Activated CD4-positive, alpha-beta T cell treated with anti-CD3 and anti-CD28 coated beads, Interleukin-2, Interleukin-6, amounts not matched to agents 100 ng/mL and 50 ng/mL, durations not matched to agents 16 hours and 8 hours (primary cell): Measurements from ENCODE around the gene LEF1.

Source experiments
- DNase-seq: peaks from one replicate; pipeline ENCODE4 v3.0.0-alpha.2; 2020

LEF1 gene

GRCh38 chr4:108174856-108175255 lies 6.1 kb upstream of the LEF1 start:
- DNase-seq = no peak

DNA sequence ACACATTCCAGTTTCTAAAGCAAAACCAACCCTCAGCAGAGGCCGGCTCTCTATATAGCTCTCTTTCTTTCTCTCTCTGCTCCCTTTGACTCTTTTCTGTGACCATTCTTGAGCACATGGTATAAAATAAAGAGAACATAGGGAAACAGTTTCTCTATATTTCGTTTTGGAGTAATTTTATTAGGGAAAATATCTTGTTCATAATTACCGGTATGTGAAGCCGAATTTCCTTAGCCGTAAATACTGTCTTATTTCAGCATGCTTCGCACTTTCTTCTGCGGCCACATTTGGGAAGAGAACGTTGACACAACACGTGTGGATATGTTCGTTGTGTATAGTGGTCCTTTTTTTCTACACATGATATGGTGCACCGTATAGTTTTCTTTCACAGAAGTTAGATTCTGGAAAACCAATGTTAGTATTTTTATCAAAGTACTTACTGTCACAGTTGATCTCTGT lies 4.9 kb upstream of the LEF1 start:
- no peak for DNase-seq

DNA sequence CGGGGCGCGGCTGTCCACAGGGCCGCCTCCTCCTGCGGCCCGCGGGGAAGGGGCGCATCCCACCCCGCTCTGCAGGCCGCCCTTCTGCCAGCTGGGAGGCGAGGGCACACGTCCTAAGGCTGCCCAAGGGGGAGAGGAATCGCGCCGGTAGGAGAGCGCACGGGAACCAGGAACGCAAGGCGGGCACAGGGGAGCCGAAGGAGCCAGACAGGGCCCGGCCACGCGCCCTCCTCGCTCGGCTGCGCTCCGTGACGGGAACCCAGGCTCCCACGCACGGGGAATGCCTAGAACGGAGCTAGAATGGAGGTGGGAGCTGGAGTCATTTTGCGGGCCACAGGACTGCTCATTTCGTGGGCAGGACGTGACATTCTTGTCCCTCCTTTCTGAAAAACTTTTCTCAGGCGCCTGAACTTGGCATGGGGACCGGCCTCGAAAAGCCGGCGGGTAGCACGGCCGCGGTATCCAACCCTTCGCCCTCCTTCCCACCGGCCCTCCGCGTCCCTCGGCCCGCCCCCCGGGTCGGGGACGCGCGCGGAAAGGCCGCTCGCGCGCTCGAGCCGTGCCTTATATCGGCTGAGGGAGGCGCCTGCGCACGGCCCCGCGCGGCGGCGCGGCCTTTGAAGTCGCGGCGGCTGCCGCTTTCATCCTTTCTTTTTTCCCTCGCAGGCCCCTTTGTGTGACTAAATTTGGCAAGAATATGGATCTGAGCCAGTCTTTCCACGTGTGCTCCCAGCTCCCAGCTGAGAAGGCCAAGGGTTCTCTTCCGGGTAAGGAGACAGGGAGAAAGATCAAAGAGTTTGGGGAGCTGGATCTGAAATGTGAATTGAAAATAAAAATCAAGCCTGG lies 4.2 kb upstream of the LEF1 start:
- peak; percentile 75 for DNase-seq

DNA sequence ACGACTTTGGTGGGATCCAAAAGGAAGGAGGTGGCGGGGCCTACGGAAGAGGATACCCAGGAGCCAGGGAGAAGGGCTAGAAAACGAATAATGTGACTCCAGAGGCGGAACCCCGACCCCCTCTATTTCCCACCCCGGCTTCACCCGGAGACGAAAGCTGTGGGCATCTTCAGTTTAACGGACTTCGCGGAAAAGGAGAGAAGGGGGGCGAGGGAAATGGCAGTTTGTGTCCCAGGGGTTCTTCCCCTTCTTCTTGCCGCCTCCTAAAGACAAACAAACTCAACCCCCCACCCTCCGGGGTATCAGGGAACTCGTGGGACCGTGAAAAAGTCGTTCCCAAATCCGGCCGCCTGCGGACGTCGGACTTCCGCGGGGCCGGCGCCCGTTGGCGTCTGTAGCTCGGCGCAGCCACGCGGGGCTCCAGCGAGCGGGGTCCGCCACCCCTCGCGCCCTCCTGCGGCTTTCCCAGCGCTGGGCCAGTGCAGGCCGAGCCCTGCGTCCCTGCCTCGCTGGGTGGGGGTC lies 3.6 kb upstream of the LEF1 start:
- peak; percentile 49 for DNase-seq

- peak; percentile 54 for DNase-seq
Observed at GRCh38 chr4:108171339-108172230, 2.9 kb upstream of the LEF1 start.

GRCh38 chr4:108170631-108171338 lies 2.1 kb upstream of the LEF1 start:
- DNase-seq = no peak

- DNase-seq = no peak
Observed at GRCh38 chr4:108169664-108170063, 932 bp upstream of the LEF1 start.

DNA sequence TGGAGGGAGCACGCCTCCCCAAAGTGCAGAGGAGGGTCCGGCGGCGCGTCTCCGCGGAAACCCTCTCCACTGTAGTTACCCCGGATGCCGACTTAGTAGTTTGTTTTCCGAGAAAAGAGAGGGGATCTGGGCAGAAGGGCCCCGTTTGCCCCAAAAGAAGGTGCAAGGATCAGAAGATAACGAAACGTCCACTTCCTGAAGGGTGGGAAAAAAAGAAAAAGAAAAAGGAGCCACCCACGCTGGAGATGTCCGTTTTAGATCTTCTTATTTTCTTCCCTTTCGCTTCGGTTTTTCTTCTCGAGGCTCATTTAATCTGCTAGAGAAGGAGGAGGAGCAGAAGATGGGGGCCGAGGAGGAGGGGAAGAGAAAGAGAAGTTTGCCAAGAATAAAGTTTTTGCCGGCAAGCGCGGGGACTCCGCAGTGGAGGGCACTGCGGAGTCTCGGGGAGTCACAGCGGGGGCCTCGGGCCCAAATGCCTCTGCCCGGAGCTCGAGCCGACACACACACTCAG lies 517 bp downstream of the LEF1 start:
- no peak for DNase-seq

DNA sequence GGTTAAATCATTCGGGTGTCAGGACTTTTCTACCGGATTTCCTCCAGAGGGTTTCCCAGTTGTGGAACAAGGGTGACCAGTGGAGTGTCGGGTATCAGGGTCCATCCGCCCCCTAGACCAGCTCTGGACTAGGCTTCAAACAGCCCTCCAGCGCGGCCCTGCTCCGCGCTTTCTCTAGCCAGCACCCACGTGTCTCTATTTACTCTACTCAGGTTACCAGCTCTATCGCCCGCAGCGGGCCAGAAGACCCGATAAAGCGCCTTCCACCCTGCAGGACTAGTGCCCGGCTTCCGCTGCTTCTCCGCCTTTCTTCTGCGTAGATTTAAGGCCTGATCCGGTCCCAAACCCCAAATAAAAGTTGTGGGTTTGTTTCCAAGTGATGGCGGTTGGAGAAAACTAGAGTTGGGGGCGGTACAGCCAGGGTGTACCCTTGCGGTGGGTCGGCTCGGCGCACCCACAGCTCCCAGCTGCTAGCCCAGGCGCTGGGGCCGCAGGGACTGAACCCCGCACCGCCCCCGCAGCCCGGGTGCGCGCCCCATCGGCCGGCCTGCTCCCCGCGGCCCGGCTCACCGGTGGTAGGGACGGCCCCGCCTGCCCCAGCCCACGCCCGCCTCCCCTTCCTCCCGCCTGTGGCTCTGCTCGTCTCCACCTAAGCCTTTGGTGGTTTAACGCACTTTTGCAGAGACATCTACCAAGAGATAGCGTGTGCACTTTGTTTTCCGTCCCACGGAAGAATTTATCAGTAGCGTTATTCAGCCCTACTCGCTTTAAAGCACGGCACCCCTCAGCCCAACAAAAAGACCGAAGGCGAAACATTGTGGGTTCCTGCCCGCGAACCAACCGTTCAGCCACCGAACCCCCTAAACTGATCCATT lies 2.1 kb downstream of the LEF1 start:
- peak; percentile 69 for DNase-seq

- DNase-seq = peak; percentile 57
Observed at GRCh38 chr4:108166038-108166437, 2.7 kb downstream of the LEF1 start.

DNA sequence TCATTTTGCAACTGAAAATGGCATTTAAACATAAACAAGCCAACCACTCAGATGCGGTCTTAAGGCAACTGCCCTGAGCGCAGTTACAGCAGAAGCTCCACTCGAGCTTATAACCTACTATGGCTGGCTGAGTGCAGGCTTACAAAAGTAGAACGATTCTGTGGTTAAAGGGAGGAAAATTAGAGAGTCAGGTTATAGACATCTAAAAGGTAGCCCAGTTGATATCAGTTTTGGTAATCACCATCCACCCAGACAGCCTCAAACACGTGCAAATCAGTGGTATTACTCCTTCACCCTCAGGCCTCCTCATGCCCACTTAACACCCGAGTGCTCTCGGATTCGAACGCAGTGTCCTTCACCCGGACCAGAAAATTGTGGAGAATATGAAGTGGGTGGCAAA lies 3.1 kb downstream of the LEF1 start:
- DNase-seq = no peak

DNA sequence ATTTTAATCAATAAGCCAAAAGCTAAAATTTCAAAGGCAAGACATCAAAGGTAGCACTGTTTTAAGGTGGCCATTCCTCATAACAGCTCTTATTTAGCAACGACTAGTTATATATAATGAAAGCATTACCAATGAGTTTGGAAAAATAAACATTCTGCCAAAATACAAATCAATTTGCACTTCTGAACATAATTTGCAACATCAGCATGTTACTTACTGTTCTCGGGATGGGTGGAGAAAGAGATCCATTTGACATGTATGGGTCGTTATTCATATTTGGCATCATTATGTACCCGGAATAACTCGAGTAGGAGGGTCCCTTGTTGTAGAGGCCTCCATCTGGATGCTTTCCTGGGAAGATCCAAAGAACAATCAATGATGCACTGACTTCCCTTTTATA lies 5.4 kb downstream of the LEF1 start:
- no peak for DNase-seq

DNA sequence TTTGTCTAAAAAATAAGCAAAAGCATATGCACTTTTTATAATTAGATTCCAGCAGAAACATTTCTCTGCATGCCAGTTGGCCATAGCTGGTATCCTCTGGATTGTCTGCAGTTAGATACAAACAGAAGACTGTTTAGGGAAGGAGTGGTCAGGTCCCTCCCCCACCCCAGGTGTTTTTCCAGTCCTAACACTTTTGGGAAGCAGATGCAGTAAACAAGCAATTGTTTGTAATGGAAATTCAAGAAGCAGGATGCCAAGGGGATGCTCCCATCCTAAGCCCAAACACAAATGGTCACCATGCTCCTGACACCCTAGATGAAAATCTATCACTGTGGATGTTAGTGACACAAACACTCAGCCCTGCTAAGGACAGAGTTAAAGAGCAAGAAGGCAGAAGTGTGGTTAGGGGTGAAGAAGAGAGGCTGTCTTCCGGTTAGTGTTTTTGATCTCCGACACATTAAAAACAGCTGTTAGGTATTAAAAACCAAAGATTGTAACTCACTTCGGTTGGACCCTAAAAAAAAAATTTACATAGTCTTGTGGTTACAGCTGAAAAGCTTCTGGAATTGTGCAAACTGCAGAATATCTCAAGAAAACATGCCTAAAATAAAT lies 7.9 kb downstream of the LEF1 start:
- no peak for DNase-seq

DNA sequence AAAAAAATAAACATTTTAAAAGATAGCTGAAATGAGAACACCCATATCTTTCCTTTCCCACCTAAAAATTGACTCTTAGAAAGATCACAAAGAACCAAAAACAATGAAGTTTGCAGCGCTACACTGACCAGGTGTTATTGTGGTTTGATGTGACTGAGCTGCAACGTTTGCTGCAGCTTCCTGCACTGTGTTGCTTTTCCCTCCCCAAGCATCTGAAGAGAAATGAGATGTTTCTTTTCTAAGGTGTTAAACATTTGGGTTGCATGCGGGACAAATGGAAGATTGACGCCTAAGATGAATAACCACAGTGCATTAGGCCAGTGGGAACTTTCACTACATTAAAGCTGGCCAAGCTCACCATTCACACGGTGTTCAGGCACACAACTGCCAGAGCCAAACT lies 8.9 kb downstream of the LEF1 start:
- DNase-seq = no peak

- no peak for DNase-seq
Observed at GRCh38 chr4:108157655-108158054, 11.1 kb downstream of the LEF1 start.

DNA sequence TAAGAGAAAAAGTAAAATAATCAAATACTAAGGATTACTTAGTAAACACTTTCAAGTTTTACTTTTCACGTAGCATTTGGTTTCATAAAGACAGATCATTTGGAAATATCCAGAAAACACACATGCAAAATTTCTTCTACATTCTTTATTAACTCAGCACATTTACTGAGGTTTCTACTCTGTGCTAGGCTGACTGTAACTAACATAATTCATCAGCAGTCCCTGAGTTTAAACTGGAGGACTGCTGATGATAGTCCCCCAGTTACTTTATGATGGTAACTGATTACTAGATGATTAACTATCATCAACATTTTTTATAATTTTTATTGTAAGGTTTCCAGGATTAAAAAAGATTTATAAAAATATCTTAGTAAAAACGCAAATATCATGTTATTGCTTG lies 12.3 kb downstream of the LEF1 start:
- no peak for DNase-seq

GRCh38 chr4:108155373-108155772 lies 13.4 kb downstream of the LEF1 start:
- no peak for DNase-seq

DNA sequence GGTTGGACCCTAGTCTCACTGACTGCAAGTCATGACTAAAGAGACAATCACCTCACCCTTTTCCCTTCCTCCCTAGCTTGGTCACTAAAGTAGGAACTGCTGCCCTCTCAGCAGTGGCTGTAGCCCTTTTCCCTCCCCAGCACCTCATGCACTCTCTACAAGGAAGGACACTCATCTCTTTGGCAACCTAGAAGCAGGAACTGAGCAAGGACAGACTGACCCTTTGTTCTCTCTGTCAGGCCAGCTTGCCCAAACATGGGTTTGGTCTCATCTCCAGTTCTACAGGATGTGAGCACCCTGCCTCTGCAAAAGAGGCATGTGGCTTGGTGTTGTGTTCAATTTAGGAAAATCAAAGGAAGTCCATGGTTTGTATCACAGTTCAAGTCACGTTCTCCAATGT lies 15.8 kb downstream of the LEF1 start:
- DNase-seq = no peak

DNA sequence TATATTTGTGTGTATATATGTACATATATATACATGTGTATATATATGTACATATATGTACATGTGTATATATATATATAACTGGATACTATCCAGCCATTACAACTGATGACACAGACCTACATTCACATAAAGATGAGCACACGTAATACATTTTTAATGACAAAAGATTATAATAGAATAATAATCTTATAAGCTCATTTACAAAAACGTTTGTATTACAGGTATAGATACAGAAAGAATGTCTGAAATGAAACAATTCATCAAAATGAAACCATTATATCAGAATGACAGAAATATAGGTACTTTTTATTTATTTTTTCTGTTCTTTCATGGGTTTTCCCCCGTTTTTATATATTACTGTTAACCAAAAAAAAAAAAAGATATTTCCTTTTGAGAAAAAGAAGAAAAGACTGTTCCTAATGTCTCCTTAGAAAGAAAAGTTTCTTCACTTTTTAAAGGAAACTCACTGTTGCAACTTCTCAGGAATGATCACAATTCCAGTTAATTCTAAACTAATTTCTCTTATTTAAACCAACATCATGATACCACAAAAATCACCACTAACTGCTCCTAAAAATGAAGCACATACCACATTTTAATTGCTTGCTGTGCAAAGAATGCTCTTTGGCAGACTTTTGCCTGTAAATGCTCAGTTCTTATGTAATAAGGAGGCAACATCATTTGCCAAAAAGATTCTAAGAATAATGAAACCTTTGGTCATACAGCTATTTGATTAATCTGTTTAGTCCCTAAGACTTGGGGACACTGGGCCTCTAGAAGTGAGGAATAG lies 18.9 kb downstream of the LEF1 start:
- no peak for DNase-seq

- DNase-seq = no peak
Observed at GRCh38 chr4:108148316-108148715, 20.4 kb downstream of the LEF1 start.
